GM23338 (cell line): ENCODE data around the gene ASAP2. TPM values are rescaled to one million over a fixed set of nuclear protein-coding genes. Genes with fewer than 3 reads are reported as not detected.

Experiments used
- ATAC-seq: fragments of 200-7000 bp; cut with Tn5 transposase; 3 replicates; pipeline ENCODE4 v1.9.1; 2020
- DNase-seq: peaks from one replicate; pipeline ENCODE4 v3.0.0-alpha.2; 2015; ENCODE audit warnings: low spot score
- H2AFZ ChIP-seq: fragments of 200-600 bp; sonication (generic); 2 replicates; pipeline ENCODE4 v1.8.0; 2016; ENCODE audit warnings: antibody characterized with exemption, mild to moderate bottlenecking, moderate library complexity
- H3F3A ChIP-seq: fragments of 200-600 bp; sonication (generic); replicated peaks from 2 replicates; pipeline ENCODE4 v1.8.0; 2017; ENCODE audit warnings: antibody characterized with exemption, mixed run types, low read depth
- H3K27ac ChIP-seq: fragments of 200-600 bp; sonication (generic); 2 replicates; pipeline ENCODE4 v1.6.1; 2016; ENCODE audit warnings: low read depth
- H3K27me3 ChIP-seq: fragments of 200-600 bp; sonication (generic); 2 replicates; pipeline ENCODE4 v1.8.0; 2016; ENCODE audit warnings: mild to moderate bottlenecking, mixed run types, moderate library complexity; ENCODE audit not compliant: insufficient read depth
- H3K36me3 ChIP-seq: fragments of 200-600 bp; sonication (generic); 2 replicates; pipeline ENCODE4 v1.8.0; 2016; ENCODE audit warnings: mild to moderate bottlenecking; ENCODE audit not compliant: insufficient read depth
- H3K4me1 ChIP-seq: fragments of 200-600 bp; sonication (generic); 2 replicates; pipeline ENCODE4 v1.8.0; 2016; ENCODE audit warnings: mild to moderate bottlenecking, moderate library complexity; ENCODE audit not compliant: insufficient read depth
- H3K4me2 ChIP-seq: fragments of 200-600 bp; sonication (generic); 2 replicates; pipeline ENCODE4 v1.7.1; 2017; ENCODE audit warnings: mixed run types
- H3K4me3 ChIP-seq: fragments of 200-600 bp; sonication (generic); 2 replicates; pipeline ENCODE4 v1.6.1; 2016; ENCODE audit warnings: mixed run types
- H3K79me2 ChIP-seq: fragments of 200-600 bp; sonication (generic); replicated peaks from 2 replicates; pipeline ENCODE4 v1.8.0; 2017; ENCODE audit warnings: mild to moderate bottlenecking; ENCODE audit not compliant: insufficient read depth
- H3K9me2 ChIP-seq: fragments of 200-600 bp; sonication (generic); 2 replicates; pipeline ENCODE4 v1.8.0; 2017; ENCODE audit not compliant: insufficient read depth
- H4K20me1 ChIP-seq: fragments of 200-600 bp; sonication (generic); replicated peaks from 2 replicates; pipeline ENCODE4 v1.8.0; 2017; ENCODE audit warnings: mild to moderate bottlenecking; ENCODE audit not compliant: insufficient read depth
- H3K27ac Mint-ChIP-seq: 2 replicates; pipeline ENCODE4 v1.8.0; 2020; ENCODE audit warnings: inconsistent platforms, mild to moderate bottlenecking, moderate library complexity, mixed read lengths
- H3K27me3 Mint-ChIP-seq: 3 replicates; pipeline ENCODE4 v1.8.0; 2022; ENCODE audit warnings: low read depth, mild to moderate bottlenecking, moderate library complexity, mixed read lengths, inconsistent platforms; ENCODE audit not compliant: insufficient read depth, poor library complexity
- H3K36me3 Mint-ChIP-seq: 3 replicates; pipeline ENCODE4 v1.8.0; 2021; ENCODE audit warnings: low read depth, mild to moderate bottlenecking, inconsistent platforms, moderate library complexity, mixed read lengths
- H3K4me1 Mint-ChIP-seq: 3 replicates; pipeline ENCODE4 v1.8.0; 2020; ENCODE audit warnings: mild to moderate bottlenecking, inconsistent platforms, mixed read lengths
- H3K4me3 Mint-ChIP-seq: 3 replicates; pipeline ENCODE4 v1.8.0; 2021; ENCODE audit warnings: moderate library complexity, mild to moderate bottlenecking, inconsistent platforms, mixed read lengths
- H3K9me3 Mint-ChIP-seq: 3 replicates; pipeline ENCODE4 v1.8.0; 2020; ENCODE audit warnings: moderate library complexity, mild to moderate bottlenecking, inconsistent platforms, mixed read lengths
- ETS1 ChIP-seq: IDR thresholded peaks from 2 replicates; pipeline ENCODE4 v1.6.1; 2016; ENCODE audit warnings: antibody characterized with exemption
- EZH2 ChIP-seq: fragments of 200-600 bp; sonication (generic); IDR thresholded peaks from one replicate; pipeline ENCODE4 v1.8.0; 2017; ENCODE audit warnings: antibody characterized with exemption, mild to moderate bottlenecking, low read depth; ENCODE audit not compliant: unreplicated experiment
- NANOG ChIP-seq: IDR thresholded peaks from 2 replicates; pipeline ENCODE4 v1.6.1; 2016; ENCODE audit warnings: antibody characterized with exemption, borderline replicate concordance
- POLR2AphosphoS5 ChIP-seq: IDR thresholded peaks from 2 replicates; pipeline ENCODE4 v1.6.1; 2016; ENCODE audit warnings: antibody characterized with exemption, low read depth
- STAT1 ChIP-seq: IDR thresholded peaks from one replicate; pipeline ENCODE4 v1.6.1; 2016; ENCODE audit warnings: antibody characterized with exemption; ENCODE audit not compliant: unreplicated experiment
- ZNF114 ChIP-seq: fragments of 250-450 bp; sonication (Bioruptor Pico); IDR thresholded peaks from 2 replicates; pipeline ENCODE4 v1.5.0; 2020; ENCODE audit warnings: mild to moderate bottlenecking, moderate library complexity
- ZNF331 ChIP-seq: fragments of 250-450 bp; sonication (Bioruptor Pico); IDR thresholded peaks from 2 replicates; pipeline ENCODE4 v1.5.0; 2020; ENCODE audit warnings: low read depth, mild to moderate bottlenecking, moderate library complexity
- polyA plus RNA-seq: library from polyadenylated mRNA; unstranded; fragments of >200 nt; fragmentation: Nextera tagmentation; extraction: Ambion mirVana; gene quantifications from 2 replicates; pipeline ENCODE4 v1.2.1, GENCODE V29; 2016
- total RNA-seq: library from RNA; depleted of rRNA; stranded (reverse); fragments of >200 nt; shearing (Covaris generic); gene quantifications from 2 replicates; pipeline ENCODE4 v1.2.3, GENCODE V29; 2014
- TF ChIP-seq, protein P1 (sequence below): IDR thresholded peaks from one replicate; pipeline ENCODE4 v1.6.1; 2018; ENCODE audit warnings: antibody characterized with exemption; ENCODE audit not compliant: unreplicated experiment
- TF ChIP-seq, protein P2 (sequence below): fragments of 250-450 bp; sonication (Bioruptor Pico); IDR thresholded peaks from 2 replicates; pipeline ENCODE4 v1.5.0; 2020; ENCODE audit warnings: mild to moderate bottlenecking, moderate library complexity

Gene ASAP2
- total and polyA plus RNA-seq, 2 experiments from 2014 or later = 2.6 to 15.6 TPM

- TF ChIP-seq ZNF331 (no peak), NANOG (no peak), ETS1 (no peak), EZH2 (no peak)
- TF ChIP-seq, protein P1, sequence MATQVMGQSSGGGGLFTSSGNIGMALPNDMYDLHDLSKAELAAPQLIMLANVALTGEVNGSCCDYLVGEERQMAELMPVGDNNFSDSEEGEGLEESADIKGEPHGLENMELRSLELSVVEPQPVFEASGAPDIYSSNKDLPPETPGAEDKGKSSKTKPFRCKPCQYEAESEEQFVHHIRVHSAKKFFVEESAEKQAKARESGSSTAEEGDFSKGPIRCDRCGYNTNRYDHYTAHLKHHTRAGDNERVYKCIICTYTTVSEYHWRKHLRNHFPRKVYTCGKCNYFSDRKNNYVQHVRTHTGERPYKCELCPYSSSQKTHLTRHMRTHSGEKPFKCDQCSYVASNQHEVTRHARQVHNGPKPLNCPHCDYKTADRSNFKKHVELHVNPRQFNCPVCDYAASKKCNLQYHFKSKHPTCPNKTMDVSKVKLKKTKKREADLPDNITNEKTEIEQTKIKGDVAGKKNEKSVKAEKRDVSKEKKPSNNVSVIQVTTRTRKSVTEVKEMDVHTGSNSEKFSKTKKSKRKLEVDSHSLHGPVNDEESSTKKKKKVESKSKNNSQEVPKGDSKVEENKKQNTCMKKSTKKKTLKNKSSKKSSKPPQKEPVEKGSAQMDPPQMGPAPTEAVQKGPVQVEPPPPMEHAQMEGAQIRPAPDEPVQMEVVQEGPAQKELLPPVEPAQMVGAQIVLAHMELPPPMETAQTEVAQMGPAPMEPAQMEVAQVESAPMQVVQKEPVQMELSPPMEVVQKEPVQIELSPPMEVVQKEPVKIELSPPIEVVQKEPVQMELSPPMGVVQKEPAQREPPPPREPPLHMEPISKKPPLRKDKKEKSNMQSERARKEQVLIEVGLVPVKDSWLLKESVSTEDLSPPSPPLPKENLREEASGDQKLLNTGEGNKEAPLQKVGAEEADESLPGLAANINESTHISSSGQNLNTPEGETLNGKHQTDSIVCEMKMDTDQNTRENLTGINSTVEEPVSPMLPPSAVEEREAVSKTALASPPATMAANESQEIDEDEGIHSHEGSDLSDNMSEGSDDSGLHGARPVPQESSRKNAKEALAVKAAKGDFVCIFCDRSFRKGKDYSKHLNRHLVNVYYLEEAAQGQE = no peak
Observed at GRCh38 chr2:9204939-9205338, 1.7 kb upstream of the ASAP2 start (continued).

- Histone ChIP-seq H3K4me1 (peaks cover 22% of the 10 kb centered on the region), H3K27ac (no peak overlapping the region), H3K79me2 (peaks cover 22% of the 10 kb centered on the region), H3K36me3 (no peaks in the 10 kb centered on the region), H3K27me3 (peaks cover 35% of the 10 kb centered on the region), H2AFZ (peak overlapping the region; percentile 95), H3K4me2 (peak overlapping the region; percentile 78), H3F3A (0 out of 2 replicates have a peak, but pooled peaks cover 3% of the 10 kb centered on the region), H3K9me2 (no peaks in the 10 kb centered on the region), H4K20me1 (peaks cover 10% of the 10 kb centered on the region), H3K4me3 (peak overlapping the region; percentile 78)
- peaks cover 32% of the 10 kb centered on the region for H3K4me1 Mint-ChIP-seq
- no peaks in the 10 kb centered on the region for H3K9me3 Mint-ChIP-seq
- ATAC-seq (no peak), DNase-seq (no peak)
- H3K27ac Mint-ChIP-seq = no peak overlapping the region; the same call in 1 of the 2 replicates
- H3K4me3 Mint-ChIP-seq = peak overlapping the region; percentile 83
- H3K27me3 Mint-ChIP-seq = peaks cover 15% of the 10 kb centered on the region
- peaks cover 7% of the 10 kb centered on the region; the same call in 2 of the 3 replicates for H3K36me3 Mint-ChIP-seq
- no peak for TF ChIP-seq ZNF114 (CRISPR knock-in tag)
- TF ChIP-seq, protein P1 = no peak
- TF ChIP-seq EZH2 = no peak
- TF ChIP-seq POLR2AphosphoS5 = no peak
- no peak for TF ChIP-seq ZNF331
- TF ChIP-seq STAT1 = no peak
- TF ChIP-seq, protein P2, sequence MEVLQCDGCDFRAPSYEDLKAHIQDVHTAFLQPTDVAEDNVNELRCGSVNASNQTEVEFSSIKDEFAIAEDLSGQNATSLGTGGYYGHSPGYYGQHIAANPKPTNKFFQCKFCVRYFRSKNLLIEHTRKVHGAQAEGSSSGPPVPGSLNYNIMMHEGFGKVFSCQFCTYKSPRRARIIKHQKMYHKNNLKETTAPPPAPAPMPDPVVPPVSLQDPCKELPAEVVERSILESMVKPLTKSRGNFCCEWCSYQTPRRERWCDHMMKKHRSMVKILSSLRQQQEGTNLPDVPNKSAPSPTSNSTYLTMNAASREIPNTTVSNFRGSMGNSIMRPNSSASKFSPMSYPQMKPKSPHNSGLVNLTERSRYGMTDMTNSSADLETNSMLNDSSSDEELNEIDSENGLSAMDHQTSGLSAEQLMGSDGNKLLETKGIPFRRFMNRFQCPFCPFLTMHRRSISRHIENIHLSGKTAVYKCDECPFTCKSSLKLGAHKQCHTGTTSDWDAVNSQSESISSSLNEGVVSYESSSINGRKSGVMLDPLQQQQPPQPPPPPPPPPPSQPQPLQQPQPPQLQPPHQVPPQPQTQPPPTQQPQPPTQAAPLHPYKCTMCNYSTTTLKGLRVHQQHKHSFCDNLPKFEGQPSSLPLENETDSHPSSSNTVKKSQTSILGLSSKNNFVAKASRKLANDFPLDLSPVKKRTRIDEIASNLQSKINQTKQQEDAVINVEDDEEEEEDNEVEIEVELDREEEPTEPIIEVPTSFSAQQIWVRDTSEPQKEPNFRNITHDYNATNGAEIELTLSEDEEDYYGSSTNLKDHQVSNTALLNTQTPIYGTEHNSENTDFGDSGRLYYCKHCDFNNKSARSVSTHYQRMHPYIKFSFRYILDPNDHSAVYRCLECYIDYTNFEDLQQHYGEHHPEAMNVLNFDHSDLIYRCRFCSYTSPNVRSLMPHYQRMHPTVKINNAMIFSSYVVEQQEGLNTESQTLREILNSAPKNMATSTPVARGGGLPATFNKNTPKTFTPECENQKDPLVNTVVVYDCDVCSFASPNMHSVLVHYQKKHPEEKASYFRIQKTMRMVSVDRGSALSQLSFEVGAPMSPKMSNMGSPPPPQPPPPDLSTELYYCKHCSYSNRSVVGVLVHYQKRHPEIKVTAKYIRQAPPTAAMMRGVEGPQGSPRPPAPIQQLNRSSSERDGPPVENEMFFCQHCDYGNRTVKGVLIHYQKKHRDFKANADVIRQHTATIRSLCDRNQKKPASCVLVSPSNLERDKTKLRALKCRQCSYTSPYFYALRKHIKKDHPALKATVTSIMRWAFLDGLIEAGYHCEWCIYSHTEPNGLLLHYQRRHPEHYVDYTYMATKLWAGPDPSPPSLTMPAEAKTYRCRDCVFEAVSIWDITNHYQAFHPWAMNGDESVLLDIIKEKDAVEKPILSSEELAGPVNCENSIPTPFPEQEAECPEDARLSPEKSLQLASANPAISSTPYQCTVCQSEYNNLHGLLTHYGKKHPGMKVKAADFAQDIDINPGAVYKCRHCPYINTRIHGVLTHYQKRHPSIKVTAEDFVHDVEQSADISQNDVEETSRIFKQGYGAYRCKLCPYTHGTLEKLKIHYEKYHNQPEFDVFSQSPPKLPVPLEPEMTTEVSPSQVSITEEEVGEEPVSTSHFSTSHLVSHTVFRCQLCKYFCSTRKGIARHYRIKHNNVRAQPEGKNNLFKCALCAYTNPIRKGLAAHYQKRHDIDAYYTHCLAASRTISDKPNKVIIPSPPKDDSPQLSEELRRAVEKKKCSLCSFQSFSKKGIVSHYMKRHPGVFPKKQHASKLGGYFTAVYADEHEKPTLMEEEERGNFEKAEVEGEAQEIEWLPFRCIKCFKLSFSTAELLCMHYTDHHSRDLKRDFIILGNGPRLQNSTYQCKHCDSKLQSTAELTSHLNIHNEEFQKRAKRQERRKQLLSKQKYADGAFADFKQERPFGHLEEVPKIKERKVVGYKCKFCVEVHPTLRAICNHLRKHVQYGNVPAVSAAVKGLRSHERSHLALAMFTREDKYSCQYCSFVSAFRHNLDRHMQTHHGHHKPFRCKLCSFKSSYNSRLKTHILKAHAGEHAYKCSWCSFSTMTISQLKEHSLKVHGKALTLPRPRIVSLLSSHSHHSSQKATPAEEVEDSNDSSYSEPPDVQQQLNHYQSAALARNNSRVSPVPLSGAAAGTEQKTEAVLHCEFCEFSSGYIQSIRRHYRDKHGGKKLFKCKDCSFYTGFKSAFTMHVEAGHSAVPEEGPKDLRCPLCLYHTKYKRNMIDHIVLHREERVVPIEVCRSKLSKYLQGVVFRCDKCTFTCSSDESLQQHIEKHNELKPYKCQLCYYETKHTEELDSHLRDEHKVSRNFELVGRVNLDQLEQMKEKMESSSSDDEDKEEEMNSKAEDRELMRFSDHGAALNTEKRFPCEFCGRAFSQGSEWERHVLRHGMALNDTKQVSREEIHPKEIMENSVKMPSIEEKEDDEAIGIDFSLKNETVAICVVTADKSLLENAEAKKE (CRISPR knock-in tag) = no peak
Observed at GRCh38 chr2:9205486-9205885, 1.1 kb upstream of the ASAP2 start.
